Right kidney (tissue), 1 donor: ENCODE data around the gene NPC1.
"Not testable (repeated sequence)": the region's sequence is repeated elsewhere in the genome, so short reads cannot be mapped to it uniquely, and the experiment has no call there.

Experiments used
- DNase-seq: peaks from one replicate; pipeline ENCODE4 v3.0.0-alpha.2; 2016

NPC1 gene

DNA sequence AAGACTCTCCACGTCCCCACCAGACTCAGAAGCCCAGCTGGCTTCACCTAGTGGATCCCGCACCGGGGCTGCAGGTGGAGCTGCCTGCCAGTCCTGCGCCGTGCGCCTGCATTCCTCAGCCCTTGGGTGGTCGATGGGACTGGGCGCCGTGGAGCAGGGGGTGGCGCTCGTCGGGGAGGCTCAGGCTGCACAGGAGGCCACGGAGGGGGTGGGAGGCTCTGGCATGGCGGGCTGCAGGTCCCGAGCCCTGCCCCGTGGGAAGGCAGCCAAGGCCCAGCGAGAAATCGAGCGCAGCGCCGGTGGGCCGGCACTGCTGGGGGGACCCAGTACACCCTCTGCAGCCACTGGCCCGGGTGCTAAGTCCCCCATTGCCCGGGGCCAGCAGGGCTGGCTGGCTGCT, 8.8 kb downstream of the NPC1 start:
- DNase-seq: not testable (repeated sequence)

GRCh38 chr18:23575309-23575651, 11.0 kb downstream of the NPC1 start:
- no peak for DNase-seq

DNA sequence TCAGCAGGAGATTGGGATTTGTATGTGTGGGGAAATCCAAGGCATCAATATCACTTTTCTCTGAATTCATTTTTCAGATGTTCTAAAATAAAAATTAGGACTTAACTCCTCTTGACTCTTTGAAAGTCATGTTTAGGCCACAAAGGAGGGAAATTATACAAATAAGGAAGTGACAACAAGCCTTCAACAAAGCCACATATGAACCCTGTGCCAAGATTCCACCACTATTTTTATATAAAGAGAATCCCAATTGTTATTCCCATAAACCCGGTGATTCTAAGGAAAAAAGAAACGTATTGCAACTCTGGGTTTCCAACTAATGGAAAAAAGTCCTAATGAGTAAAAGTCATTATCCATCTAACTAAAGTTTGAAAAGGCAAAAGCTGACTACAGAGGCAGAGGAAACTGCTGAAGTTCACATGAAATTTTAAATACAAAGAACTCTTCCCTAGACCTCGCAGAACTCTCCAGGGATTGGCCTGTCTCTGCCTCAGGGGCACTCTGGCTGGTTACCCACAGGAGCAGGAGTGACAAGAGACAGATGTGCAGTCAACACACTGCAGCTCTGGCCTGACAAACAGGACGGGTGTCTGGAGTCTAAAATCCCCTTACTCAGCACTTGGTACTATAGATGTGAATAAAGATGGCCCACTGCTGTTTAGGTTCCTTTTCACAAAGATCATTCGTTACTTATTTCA, 11.5 kb downstream of the NPC1 start:
- DNase-seq: no peak

DNA sequence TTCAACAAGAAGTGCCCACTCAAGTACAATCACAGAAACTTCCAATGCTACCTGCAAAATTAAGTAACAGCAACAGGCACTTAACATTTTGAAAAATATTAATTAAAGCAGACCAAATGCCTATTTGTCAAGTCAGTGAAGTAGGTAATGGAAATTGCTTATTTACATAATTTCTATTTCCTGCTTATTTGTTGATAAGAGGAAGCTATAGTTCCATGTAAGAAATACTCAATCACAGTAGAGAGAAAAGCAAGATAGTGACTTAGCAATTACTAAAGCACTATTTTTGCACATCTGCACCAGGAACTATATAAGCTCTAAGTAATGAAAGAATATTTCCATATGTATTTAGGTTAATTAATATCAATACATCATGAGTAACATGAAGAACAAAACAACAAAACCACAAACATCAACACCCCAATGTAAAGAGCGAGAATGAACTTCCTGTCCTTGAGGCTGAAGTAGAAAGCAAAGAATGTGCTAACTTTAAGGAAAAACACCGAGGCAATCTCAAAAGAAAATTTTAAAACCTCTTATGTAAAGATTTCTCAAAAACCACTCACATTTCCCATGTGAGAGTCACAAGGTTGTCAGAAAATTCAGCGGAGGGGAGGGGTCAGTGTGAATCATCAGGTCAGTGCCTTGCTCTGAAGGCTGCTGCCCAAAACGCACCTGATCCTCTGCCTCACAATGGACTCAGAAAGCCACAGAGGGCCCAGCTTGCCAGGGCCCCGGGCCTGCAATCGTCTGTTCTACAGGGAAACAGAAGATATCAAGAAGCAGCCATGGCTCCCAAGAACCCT, 12.5 kb downstream of the NPC1 start:
- DNase-seq: no peak

DNA sequence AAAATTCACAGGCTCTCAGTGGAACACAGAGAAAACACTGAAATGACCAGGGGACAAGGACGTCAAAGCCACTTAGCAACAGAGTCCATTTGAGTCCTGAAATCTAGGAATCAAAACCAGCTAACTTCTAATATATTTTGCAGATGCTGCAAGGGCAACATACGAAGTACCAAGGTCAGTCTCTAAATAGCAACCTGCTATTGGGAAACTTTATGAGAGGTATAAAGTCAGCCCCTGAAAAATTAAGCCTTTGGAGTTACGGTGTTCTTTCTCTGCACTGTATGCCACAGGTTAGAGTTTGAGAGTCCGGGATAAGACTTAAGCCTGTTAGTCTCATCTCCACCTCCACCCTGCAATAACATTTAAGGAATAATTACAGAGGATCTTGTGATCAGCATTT, 13.3 kb downstream of the NPC1 start:
- DNase-seq: no peak

DNA sequence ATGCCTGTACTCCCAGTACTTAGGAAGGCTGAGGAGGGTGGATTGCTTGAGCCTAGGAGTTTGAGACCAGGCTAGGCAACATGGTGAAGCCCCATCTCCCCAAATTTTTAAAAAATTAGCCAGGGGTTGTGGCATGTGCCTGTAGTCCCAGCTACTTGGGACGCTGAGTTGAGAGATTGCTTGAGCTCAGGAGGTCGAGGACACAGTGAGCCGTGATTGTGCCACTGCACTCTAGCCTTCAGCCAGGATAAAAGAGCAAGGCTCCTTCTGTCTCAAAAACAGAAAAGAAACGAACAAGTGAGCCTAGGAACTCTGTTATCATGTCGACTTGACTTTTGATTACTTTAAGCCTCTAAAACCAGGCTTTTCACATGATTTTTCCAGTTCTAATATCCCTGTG, 13.7 kb downstream of the NPC1 start:
- DNase-seq: no peak

- no peak for DNase-seq
Observed at GRCh38 chr18:23572012-23572411, 14.3 kb downstream of the NPC1 start.

DNA sequence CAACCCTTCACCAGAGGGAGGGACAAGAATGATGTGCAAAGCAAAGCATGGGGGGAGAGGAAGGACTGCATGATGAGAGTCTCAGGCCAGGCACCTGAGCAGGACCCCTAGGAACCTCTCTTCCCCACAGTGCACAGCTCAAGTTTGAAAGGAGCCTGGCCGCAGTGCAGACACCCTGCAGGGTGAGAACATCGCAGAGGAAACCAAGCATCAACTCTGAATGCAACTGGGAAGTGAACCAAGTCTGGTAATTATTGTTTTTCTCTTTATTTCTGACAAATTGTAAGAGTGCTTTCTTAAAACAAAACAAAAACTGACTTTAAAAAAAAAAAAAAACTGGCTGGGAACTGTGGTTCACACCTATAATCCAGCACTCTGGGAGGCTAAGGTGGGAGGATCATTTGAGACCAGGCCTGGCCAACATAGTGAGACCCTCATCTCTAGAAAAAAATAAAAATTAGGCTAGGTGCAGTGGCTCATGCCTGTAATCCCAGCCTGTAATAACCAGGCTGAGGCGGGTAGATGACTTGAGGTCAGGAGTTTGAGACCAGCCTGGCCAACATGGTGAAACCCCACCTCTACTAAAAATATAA, 15.3 kb downstream of the NPC1 start:
- DNase-seq: no peak

GRCh38 chr18:23569299-23570063, 16.8 kb downstream of the NPC1 start:
- DNase-seq: no peak

- no peak for DNase-seq
Observed at GRCh38 chr18:23568281-23569138, 17.8 kb downstream of the NPC1 start.

DNA sequence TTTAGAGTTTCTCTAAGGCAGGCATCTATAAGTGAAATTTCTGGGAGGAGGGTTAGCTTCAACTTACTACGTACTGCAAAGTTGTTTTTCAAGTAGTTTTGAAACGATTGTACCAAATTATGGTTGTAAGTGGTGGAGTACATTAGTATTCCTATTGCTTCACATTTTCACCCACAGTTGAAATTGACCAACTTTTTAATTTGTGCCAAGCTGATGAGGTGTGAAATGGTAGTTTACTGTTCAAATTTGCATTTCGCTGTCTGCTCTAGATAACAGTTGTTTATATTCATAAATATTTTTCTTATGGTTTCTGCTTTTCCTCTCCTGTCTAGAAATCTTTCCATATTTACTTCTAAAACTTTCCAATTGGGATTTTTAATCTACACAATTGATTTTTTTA, 18.6 kb downstream of the NPC1 start:
- no peak for DNase-seq

- DNase-seq: no peak
Observed at GRCh38 chr18:23565916-23566547, 20.3 kb downstream of the NPC1 start.

DNA sequence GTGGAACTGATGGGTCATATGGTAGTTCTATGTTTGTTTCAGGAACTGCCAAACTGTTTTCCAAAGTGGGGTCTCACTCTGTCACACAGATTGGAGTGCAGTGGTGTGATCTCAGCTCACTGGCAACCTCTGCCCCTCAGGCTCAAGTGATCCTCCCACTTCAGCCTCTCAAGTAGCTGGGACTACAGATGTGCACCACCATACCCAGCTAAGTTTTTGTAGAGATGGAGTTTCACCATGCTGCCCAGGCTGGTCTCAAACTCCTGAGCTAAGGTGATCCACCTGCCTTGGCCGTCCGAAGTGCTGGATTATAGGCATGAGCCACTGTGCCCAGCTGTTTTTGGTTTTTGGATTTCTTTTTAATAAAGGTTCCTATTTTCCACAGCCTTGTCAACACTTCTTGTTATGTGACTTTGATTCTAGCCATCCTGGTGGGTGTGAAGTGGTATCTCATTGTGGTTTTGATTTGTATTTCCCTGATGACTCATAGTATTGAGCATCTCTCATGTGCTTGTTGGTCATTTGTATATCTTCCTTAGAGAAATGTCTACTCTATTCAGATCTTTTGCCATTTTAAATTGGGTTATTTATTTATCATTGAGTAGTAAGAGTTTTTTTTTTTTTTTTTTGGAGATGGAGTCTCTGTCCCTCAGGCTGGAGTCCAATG, 22.8 kb downstream of the NPC1 start:
- DNase-seq: no peak

- DNase-seq: no peak
Observed at GRCh38 chr18:23560186-23560585, 26.1 kb downstream of the NPC1 start.

DNA sequence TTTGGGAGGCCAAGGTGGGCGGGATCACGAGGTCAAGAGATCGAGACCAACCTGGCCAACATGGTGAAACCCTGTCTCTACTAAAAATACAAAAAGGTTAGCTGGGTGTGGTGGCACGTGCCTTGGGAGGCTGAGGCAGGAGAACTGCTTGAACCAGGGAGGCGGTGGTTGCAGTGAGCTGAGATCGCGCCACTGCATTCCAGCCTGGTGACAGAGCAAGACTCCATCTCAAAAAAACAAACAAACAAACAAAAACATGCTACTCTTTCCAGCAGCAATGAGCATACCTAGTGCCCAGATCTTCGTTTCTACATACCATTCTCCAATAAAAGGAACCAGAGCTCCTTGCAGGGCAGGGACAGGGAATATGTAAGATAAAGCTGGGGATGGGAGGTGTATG, 28.8 kb downstream of the NPC1 start:
- DNase-seq: not testable (repeated sequence)

DNA sequence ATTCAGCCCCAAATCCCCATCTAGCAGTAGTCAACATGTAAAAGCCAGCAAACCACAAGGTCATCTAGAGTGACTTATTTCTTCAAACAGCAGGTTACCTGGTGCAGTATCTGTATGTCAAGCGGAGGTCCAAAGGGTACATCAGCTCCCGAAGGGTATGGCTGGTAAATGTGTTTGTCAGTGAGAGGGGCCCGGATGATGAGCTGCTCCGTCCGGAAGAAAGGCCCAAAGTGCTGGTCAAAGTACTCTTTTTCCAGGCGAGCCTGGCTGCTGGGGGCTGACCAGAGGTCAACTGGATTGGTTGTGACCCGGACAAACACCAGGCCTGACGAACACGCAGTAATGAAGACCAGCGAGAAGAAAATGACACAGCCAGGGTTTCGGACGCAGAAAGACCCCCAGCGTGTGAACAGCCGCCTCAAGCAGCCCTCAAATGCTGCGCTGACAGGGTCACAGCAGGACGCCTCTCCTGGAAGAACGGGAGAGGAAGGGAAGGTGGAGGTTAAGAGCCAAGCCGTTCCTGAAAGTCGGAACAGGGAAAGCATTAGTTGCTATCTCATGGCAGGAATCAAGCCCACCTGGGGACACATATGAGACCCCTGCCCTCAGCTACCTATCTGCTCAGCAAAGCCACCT, 30.0 kb downstream of the NPC1 start:
- DNase-seq: no peak

DNA sequence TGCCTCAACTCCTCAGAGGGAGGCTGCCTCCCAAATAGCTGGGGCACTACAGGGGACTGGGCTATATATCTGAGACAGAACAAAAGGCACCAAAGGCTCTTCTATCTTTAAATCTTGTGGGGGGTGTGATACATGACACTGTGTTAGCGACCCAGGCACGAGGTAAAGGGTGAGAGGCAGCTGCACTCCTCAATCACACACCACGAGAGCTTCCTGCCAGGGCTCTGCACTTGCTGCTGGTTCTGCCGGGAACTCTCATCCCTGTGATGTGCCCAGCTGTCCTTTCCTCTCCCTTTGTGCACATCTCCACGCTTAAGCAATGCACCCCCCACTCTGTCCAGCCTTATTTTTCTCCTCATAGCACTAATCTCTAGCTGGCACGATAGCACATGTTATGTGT, 32.4 kb downstream of the NPC1 start:
- DNase-seq: no peak

DNA sequence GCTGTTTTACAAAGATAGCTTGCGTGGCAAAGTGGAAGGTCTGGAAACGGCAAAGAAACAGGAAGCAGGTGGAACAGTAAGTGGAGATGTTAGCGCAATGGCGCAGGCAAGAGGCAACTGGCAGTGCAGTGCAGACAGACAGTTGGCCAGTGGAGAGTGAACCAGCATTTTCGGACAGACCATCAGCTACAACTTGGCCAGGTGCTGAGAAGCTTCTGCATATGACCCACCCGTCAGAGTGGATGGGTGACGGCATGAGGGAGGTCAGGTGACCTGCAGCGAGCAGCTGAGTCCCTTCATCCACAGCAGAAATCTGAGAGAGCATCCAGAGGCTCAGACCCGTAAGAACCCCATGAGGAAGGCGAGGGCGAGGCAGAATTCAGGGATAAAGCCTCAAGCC, 33.8 kb downstream of the NPC1 start:
- no peak for DNase-seq

- DNase-seq: no peak
Observed at GRCh38 chr18:23551978-23552377, 34.3 kb downstream of the NPC1 start.

DNA sequence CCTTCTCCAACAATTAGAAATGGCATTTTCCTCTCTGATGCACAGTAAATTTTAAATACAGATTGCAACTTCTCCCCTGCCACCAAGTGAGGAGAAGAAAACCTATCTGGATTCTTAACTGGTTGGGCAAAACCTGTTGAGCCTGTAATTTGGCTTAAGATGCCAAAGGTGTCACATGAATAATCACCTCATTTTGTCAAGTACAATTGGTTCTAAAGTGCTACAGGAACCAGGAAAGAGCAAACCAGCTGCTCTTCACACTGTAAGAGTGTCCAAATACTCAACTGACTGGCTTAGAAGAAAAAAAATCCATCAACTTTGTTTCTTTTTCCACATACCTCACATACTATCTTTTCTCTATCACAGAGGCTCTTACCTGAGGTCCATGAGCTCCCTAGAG, 35.4 kb downstream of the NPC1 start:
- no peak for DNase-seq
